LNCaP clone FGC (cell line): ENCODE data around the gene SAMD15.

Experiments
- DNase-seq: peaks from one replicate; pipeline ENCODE4 v3.0.0-alpha.2; 2011; ENCODE audit warnings: low read depth
- H3K4me3 ChIP-seq: 2 replicates; pipeline ENCODE4 v1.5.1; 2011; ENCODE audit warnings: mild to moderate bottlenecking, low read depth, low read length, control low read depth
- TF ChIP-seq, protein P1 (sequence below): IDR thresholded peaks from 2 replicates; pipeline ENCODE4 v1.5.1; 2012; ENCODE audit warnings: mild to moderate bottlenecking; ENCODE audit not compliant: control insufficient read depth, insufficient read depth; ENCODE audit errors: extremely low read depth

SAMD15 gene

GRCh38 chr14:77375164-77375950 lies 1.8 kb upstream of the SAMD15 start:
- no peak for DNase-seq
- TF ChIP-seq, protein P1, sequence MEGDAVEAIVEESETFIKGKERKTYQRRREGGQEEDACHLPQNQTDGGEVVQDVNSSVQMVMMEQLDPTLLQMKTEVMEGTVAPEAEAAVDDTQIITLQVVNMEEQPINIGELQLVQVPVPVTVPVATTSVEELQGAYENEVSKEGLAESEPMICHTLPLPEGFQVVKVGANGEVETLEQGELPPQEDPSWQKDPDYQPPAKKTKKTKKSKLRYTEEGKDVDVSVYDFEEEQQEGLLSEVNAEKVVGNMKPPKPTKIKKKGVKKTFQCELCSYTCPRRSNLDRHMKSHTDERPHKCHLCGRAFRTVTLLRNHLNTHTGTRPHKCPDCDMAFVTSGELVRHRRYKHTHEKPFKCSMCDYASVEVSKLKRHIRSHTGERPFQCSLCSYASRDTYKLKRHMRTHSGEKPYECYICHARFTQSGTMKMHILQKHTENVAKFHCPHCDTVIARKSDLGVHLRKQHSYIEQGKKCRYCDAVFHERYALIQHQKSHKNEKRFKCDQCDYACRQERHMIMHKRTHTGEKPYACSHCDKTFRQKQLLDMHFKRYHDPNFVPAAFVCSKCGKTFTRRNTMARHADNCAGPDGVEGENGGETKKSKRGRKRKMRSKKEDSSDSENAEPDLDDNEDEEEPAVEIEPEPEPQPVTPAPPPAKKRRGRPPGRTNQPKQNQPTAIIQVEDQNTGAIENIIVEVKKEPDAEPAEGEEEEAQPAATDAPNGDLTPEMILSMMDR, result no peak
- no peak overlapping the region for H3K4me3 ChIP-seq

DNA sequence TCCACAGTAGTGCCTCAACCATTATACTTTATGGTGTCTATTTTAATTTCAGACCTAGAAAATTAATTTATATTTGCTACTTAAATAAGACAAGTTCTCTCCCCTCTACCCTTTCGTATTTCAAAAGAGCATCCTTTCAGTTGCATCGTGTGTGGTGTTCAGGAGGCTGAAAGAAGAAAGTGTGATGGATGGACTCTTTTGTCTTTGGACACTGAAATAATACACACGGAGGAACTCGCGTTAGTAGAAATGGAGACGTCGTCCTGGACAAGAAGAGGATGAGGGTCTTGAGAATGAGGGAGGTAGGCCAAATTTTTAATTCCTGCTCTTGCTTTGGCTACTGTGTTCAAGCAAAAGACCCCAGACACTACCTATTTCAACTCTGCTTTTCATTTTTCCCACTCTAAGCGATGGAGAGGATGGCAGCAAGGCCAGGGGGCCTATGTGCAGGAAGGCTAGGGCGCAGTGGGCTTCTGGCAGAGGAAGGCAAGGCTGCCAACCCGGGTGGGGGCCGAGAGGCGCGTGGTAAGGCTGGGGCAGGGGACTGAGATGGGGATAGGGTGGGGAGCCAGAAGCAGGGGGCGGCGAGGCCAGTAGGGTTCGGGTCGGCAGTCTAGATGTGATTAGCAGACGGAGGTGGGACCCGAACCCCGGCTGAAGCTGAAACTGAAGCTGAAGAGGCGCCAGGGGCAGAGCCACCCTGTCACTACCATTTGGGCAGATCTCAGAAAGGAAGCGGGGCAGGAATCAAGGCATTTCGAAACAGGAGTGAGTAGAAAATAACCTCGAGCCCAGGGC lies 1.0 kb upstream of the SAMD15 start:
- DNase-seq, result no peak
- TF ChIP-seq, protein P1, result no peak
- H3K4me3 ChIP-seq, result peak overlapping the region; percentile 87

DNA sequence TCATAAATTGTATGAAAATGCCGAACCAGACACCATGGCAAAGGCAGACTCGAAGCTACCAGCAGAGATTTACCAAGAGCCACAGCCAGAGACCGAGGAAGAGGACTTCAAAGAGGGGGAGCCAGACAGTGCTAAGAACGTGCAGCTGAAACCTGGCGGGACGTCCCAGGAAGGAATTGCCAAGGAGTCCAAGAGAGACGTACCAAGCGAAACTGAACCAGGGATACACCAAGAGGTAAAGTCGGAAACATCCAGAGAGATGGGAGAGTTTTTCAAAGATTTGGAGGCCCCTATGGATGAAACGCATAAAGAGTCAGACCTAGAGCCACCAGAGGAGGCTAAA lies 294 bp downstream of the SAMD15 start:
- H3K4me3 ChIP-seq, result peak overlapping the region; percentile 87
- DNase-seq, result no peak
- TF ChIP-seq, protein P1, result no peak

DNA sequence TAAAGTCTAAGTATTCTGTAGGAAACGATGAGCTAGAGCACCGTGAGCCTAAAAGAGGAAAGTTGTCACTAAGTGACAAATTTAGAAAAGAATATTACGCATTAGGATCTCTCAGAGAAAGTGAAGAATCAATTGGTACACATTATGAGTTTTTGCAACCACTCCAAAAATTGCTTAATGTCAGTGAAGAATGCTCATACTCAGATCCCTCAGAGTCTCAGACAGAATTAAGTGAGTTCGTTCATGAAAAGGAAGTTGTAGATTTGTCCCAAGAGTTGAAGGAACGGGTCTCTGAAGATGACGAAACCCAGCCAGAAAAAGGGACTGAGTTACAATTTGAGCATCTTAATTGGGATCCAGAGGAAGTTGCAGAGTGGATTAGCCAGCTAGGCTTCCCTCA lies 1.5 kb downstream of the SAMD15 start:
- TF ChIP-seq, protein P1, result no peak
- DNase-seq, result no peak

GRCh38 chr14:77390188-77390587 lies 13.0 kb downstream of the SAMD15 start:
- H3K4me3 ChIP-seq, result no peak overlapping the region
- TF ChIP-seq, protein P1, result no peak
- no peak for DNase-seq

More for the DNA sequence above, 1.5 kb downstream of the SAMD15 start:
- H3K4me3 ChIP-seq, result no peak overlapping the region

- TF ChIP-seq, protein P1, result no peak
- no peak for DNase-seq
- no peak overlapping the region for H3K4me3 ChIP-seq
These were observed 23.0 kb downstream of the SAMD15 start for GRCh38 chr14:77400216-77400615.
